K562 (cell line): Measurements from ENCODE around the gene RPS2. TPM values are rescaled to one million over a fixed set of nuclear protein-coding genes. Genes with fewer than 3 reads are reported as not detected.
A peak's percentile ranks its signal among the peaks of the same experiment; 100 is the strongest.

Experiments used
- ATAC-seq: fragments of 200-7000 bp; cut with Tn5 transposase; 3 replicates; pipeline ENCODE4 v1.9.1; 2020; ENCODE audit warnings: moderate library complexity
- BruUV-seq: library from RNA; stranded (reverse); fragments of 400-500 nt; replicated peaks from 2 replicates; lab custom pipeline; 2021; lab: Mats Ljungman, UMichigan
- CTCF ChIA-PET: fragments of 300-600 bp; formaldehyde crosslinking; extraction: SDS; loops from one replicate; lab custom pipeline; 2021; ENCODE audit warnings: low intra/inter-chr PET ratio; lab: Yijun Ruan, JAX
- POLR2A ChIA-PET: fragments of 300-600, 350-650 bp; sonication (Branson Sonifier 250); formaldehyde crosslinking; extraction: SDS; loops from one replicate; lab custom pipeline; 2021; ENCODE audit warnings: antibody characterized with exemption, inconsistent platforms; lab: Yijun Ruan, JAX
- DNase-seq, 4 experiments: peaks; one replicate each; pipeline versions ENCODE4 v3.0.0 to v3.0.0-alpha.2; 2011 to 2018; ENCODE audit warnings: low spot score in 3 of 4, mixed read lengths in 3 of 4; ENCODE audit errors: extremely low read depth in 1 of 4
- FAIRE-seq: peaks from 2 replicates; lab custom pipeline; 2011; peaks lifted over from hg19 to GRCh38; lab: Jason Lieb, UNC
- H2AFZ ChIP-seq: 2 replicates; pipeline ENCODE4 v1.6.0; 2011; ENCODE audit warnings: low read depth, low read length, control low read depth, inconsistent platforms
- H3K27ac ChIP-seq: fragments of 200-600 bp; 3 replicates; pipeline ENCODE4 v1.8.0; 2011; ENCODE audit warnings: low read depth, mild to moderate bottlenecking, control low read depth, inconsistent platforms, low read length, moderate library complexity, mixed read lengths; ENCODE audit errors: extremely low read depth
- H3K27me3 ChIP-seq, 2 experiments: fragments of 300-600 bp in 1 of 2; 2 replicates in 1 of 2; 3 replicates in 1 of 2; pipeline versions ENCODE4 v1.6.0 to v1.8.0; 2011; ENCODE audit warnings: inconsistent platforms in 2 of 2, low read length in 2 of 2, mild to moderate bottlenecking in 1 of 2, mixed read lengths in 1 of 2, moderate library complexity in 1 of 2; ENCODE audit not compliant: control insufficient read depth in 2 of 2, insufficient read depth in 2 of 2
- H3K36me3 ChIP-seq: fragments of 300-600 bp; 3 replicates; pipeline ENCODE4 v1.8.0; 2011; ENCODE audit warnings: mild to moderate bottlenecking, low read length, inconsistent platforms; ENCODE audit not compliant: control insufficient read depth, insufficient read depth
- H3K4me1 ChIP-seq, 2 experiments: fragments of 200-600 bp in 1 of 2; replicated peaks in 1 of 2; 2 replicates in 1 of 2; 3 replicates in 1 of 2; pipeline versions ENCODE4 v1.5.1 to v1.8.0; 2011; ENCODE audit warnings: inconsistent platforms in 2 of 2, low read length in 2 of 2, mild to moderate bottlenecking in 1 of 2, mixed read lengths in 1 of 2, moderate library complexity in 1 of 2; ENCODE audit not compliant: control insufficient read depth in 2 of 2, insufficient read depth in 2 of 2
- H3K4me2 ChIP-seq: 2 replicates; pipeline ENCODE4 v1.6.1; 2011; ENCODE audit warnings: low read length, control low read depth, inconsistent platforms, mixed read lengths; ENCODE audit not compliant: insufficient read depth
- H3K4me3 ChIP-seq: fragments of 200-600 bp; sonication (generic), shearing (Covaris generic); 2 replicates; pipeline ENCODE4 v1.5.1; 2016; ENCODE audit warnings: control low read depth, inconsistent platforms
- H3K79me2 ChIP-seq: fragments of 200-600 bp; 3 replicates; pipeline ENCODE4 v1.8.0; 2011; ENCODE audit warnings: low read length, inconsistent platforms; ENCODE audit not compliant: control insufficient read depth, insufficient read depth
- H3K9ac ChIP-seq, 2 experiments: 2 replicates each; pipeline versions ENCODE4 v1.6.0 to v1.6.1; 2011; ENCODE audit warnings: low read depth in 2 of 2, low read length in 2 of 2, control low read depth in 1 of 2, inconsistent platforms in 1 of 2, mild to moderate bottlenecking in 1 of 2, mixed read lengths in 1 of 2; ENCODE audit not compliant: insufficient read depth in 1 of 2
- H3K9me1 ChIP-seq: one replicate; pipeline ENCODE4 v1.6.0; 2011; ENCODE audit warnings: inconsistent platforms, mild to moderate bottlenecking, low read length, moderate library complexity; ENCODE audit not compliant: control insufficient read depth, insufficient read depth
- H3K9me3 ChIP-seq: replicated peaks from 2 replicates; pipeline ENCODE4 v1.5.1; 2011; ENCODE audit warnings: low read depth, low read length, inconsistent platforms; ENCODE audit not compliant: control insufficient read depth, insufficient read depth
- H4K20me1 ChIP-seq: replicated peaks from 2 replicates; pipeline ENCODE4 v1.6.1; 2011; ENCODE audit warnings: low read length, inconsistent platforms, mixed read lengths; ENCODE audit not compliant: control insufficient read depth, insufficient read depth
- CTBP1 ChIP-seq: fragments of 450-650 bp; IDR thresholded peaks from 2 replicates; pipeline ENCODE4 v1.6.1; 2016; ENCODE audit warnings: borderline replicate concordance
- L3MBTL2 ChIP-seq: fragments of 450-650 bp; IDR thresholded peaks from 2 replicates; pipeline ENCODE4 v1.6.1; 2016; ENCODE audit warnings: mild to moderate bottlenecking, moderate library complexity
- MAZ ChIP-seq, 2 experiments: fragments of 450-650 bp in 1 of 2; sonication (generic) in 1 of 2; formaldehyde crosslinking; IDR thresholded peaks in 1 of 2; conservative IDR thresholded peaks in 1 of 2; 2 replicates each; pipeline versions ENCODE4 v1.4.0 to v1.5.0; 2020; ENCODE audit warnings: mild to moderate bottlenecking in 1 of 2, missing genetic modification reagents in 1 of 2
- MEF2A ChIP-seq: IDR thresholded peaks from 2 replicates; pipeline ENCODE4 v1.6.1; 2011; ENCODE audit warnings: low read depth, mild to moderate bottlenecking, low read length, moderate library complexity; ENCODE audit not compliant: control insufficient read depth
- MTA3 ChIP-seq: fragments of 450-650 bp; formaldehyde crosslinking; IDR thresholded peaks from 2 replicates; pipeline ENCODE4 v1.6.1; 2017; ENCODE audit warnings: mild to moderate bottlenecking, borderline replicate concordance
- NEUROD1 ChIP-seq: fragments of 150-350 bp; IDR thresholded peaks from 2 replicates; pipeline ENCODE4 v1.6.1; 2014; ENCODE audit warnings: borderline replicate concordance, low read length, low read depth; ENCODE audit not compliant: partially characterized antibody
- RBM15 ChIP-seq: fragments of 200-400 bp; formaldehyde crosslinking; IDR thresholded peaks from 2 replicates; pipeline ENCODE4 v1.6.1; 2018; ENCODE audit warnings: mild to moderate bottlenecking, low read length, moderate library complexity; ENCODE audit not compliant: insufficient read depth
- RCOR1 ChIP-seq, 2 experiments: IDR thresholded peaks; 2 replicates each; pipeline ENCODE4 v1.6.1; 2012; ENCODE audit warnings: low read depth in 2 of 2, low read length in 2 of 2, borderline replicate concordance in 1 of 2, improper control_type of control experiment in 1 of 2
- ZNF41 ChIP-seq: fragments of 250-450 bp; sonication (Bioruptor Pico); conservative IDR thresholded peaks from 2 replicates; pipeline ENCODE4 v1.4.0; 2020; ENCODE audit warnings: mild to moderate bottlenecking
- ZNF830 ChIP-seq: fragments of 250-450 bp; sonication (Bioruptor Pico); IDR thresholded peaks from 2 replicates; pipeline ENCODE4 v1.5.0; 2021; ENCODE audit warnings: mild to moderate bottlenecking
- WGBS: fragments of 100-300 bp; shearing (Covaris generic); methylation state at CpG from one replicate; pipeline ENCODE4 v1.1.6; 2016; ENCODE audit warnings: low coverage, mixed read lengths; ENCODE audit not compliant: insufficient coverage; ENCODE audit errors: missing lambda C conversion rate; 5-methylcytosine and 5-hydroxymethylcytosine counted together
- in situ Hi-C: fragments of 300-500 bp; cut with MboI; formaldehyde crosslinking; loops from 4 replicates; pipeline ENCODE4 v1.15.0; 2018; ENCODE audit warnings: inconsistent platforms, mixed read lengths
- intact Hi-C: fragments of 100-400 bp; cut with micrococcal nuclease; formaldehyde crosslinking; loops from 2 replicates; pipeline ENCODE4 v1.14.2; 2022
- polyA plus RNA-seq, 8 experiments: library from polyadenylated mRNA; depleted of rRNA in 4 of 8; stranded (reverse) in 5 of 8; unstranded in 3 of 8; fragments of >200 nt; fragmentation: Nextera tagmentation in 2 of 8; fragmentation: Illumina TruSeq in 1 of 8; extraction: Ambion mirVana in 2 of 8; extraction: Trizol in 1 of 8; gene quantifications; 2 replicates each; pipeline versions ENCODE4 v1.2.1 to v1.2.3, GENCODE V29; 2011 to 2014; ENCODE audit warnings: inconsistent platforms in 1 of 8, missing spikeins in 1 of 8
- total RNA-seq, 7 experiments: library from RNA; depleted of rRNA in 6 of 7; stranded (reverse); fragments of >200 nt in 6 of 7; fragmentation: Illumina TruSeq in 2 of 7; extraction: Trizol in 2 of 7; gene quantifications; 2 replicates each; pipeline versions ENCODE4 v1.2.1 to v1.2.3, GENCODE V29; 2011 to 2021; ENCODE audit warnings: low replicate concordance in 1 of 7
- TF ChIP-seq, protein P1 (sequence below): sonication (generic); formaldehyde crosslinking; IDR thresholded peaks from 2 replicates; pipeline ENCODE4 v1.8.0; 2022; ENCODE audit warnings: mild to moderate bottlenecking, missing genetic modification reagents, borderline replicate concordance
- TF ChIP-seq, protein P2 (sequence below), 3 experiments: IDR thresholded peaks in 2 of 3; conservative IDR thresholded peaks in 1 of 3; 2 replicates each; pipeline ENCODE4 v1.5.1; 2011 to 2012; ENCODE audit warnings: low read length in 3 of 3, mild to moderate bottlenecking in 3 of 3, control low read depth in 2 of 3, improper control_type of control experiment in 1 of 3, inconsistent platforms in 1 of 3, low read depth in 1 of 3, mixed read lengths in 1 of 3, moderate library complexity in 1 of 3; ENCODE audit not compliant: insufficient read depth in 2 of 3
- TF ChIP-seq, protein P3 (sequence below): sonication (generic); formaldehyde crosslinking; IDR thresholded peaks from 2 replicates; pipeline ENCODE4 v1.8.0; 2022; ENCODE audit warnings: missing genetic modification reagents, mild to moderate bottlenecking, moderate library complexity, borderline replicate concordance

RPS2 gene
- total and polyA plus RNA-seq, 9 of the 15 experiments (the other 6 are each of a cell fraction or from before 2014, with no cell fraction given): 834 to 4,794 (median 3,793) TPM

DNA sequence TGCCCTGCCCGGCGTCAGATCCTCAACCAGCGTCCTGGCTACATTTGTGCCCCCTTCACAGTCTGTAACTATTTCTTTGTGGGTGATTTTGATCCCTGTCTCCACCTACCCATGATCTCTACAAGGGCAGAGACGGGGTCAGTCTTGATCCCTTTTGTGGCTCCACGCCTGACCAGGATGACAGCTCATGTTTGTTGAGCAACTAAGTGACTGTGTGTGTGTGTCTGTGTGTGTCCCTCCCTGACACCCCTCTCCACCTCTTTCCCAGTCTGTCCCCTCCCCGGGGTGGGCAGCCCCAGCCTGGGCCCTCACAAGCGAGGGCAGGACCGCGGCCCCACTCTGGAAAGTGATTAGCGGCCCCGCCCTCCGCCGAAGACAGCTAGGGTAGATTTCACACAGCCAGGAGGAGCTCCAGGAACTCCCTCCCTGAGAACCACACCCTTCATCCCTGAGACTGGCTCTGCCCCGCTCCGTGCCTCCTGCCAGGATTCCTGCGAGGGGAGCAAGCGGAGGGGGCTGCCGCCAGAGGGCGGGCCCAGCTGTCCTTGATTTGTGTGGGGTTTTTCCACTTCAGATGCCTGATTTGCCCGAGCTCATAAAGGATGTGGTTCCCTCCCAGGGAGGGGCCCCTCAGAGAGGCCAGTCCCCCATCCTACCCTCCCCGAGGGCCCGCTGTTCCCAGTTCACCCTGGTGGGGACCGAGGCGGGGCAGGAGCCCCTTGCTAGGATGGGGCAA lies 41.2 kb downstream of the RPS2 start:
- ATAC-seq (peak; percentile 63), DNase-seq (peak in 3 of 4 experiments; percentile 56 to 75 (median 69)), FAIRE-seq (no peak)
- H3K9ac ChIP-seq: peak overlapping the region in 1 of 2 experiments; percentile 81; a peak in 2 of 4 replicates
- H3K9me1 ChIP-seq: no peaks in the 10 kb centered on the region
- TF ChIP-seq RBM15: no peak
- no peak for TF ChIP-seq NEUROD1
- no peak for TF ChIP-seq ZNF41 (CRISPR knock-in tag)
- TF ChIP-seq, protein P1, sequence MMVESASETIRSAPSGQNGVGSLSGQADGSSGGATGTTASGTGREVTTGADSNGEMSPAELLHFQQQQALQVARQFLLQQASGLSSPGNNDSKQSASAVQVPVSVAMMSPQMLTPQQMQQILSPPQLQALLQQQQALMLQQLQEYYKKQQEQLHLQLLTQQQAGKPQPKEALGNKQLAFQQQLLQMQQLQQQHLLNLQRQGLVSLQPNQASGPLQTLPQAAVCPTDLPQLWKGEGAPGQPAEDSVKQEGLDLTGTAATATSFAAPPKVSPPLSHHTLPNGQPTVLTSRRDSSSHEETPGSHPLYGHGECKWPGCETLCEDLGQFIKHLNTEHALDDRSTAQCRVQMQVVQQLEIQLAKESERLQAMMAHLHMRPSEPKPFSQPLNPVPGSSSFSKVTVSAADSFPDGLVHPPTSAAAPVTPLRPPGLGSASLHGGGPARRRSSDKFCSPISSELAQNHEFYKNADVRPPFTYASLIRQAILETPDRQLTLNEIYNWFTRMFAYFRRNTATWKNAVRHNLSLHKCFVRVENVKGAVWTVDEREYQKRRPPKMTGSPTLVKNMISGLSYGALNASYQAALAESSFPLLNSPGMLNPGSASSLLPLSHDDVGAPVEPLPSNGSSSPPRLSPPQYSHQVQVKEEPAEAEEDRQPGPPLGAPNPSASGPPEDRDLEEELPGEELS: 0 out of 2 replicates have a peak, but pooled peaks have one; percentile 39
- TF ChIP-seq, protein P2, sequence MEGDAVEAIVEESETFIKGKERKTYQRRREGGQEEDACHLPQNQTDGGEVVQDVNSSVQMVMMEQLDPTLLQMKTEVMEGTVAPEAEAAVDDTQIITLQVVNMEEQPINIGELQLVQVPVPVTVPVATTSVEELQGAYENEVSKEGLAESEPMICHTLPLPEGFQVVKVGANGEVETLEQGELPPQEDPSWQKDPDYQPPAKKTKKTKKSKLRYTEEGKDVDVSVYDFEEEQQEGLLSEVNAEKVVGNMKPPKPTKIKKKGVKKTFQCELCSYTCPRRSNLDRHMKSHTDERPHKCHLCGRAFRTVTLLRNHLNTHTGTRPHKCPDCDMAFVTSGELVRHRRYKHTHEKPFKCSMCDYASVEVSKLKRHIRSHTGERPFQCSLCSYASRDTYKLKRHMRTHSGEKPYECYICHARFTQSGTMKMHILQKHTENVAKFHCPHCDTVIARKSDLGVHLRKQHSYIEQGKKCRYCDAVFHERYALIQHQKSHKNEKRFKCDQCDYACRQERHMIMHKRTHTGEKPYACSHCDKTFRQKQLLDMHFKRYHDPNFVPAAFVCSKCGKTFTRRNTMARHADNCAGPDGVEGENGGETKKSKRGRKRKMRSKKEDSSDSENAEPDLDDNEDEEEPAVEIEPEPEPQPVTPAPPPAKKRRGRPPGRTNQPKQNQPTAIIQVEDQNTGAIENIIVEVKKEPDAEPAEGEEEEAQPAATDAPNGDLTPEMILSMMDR (IDR thresholded peaks at IDR 0.05 in 2 of 3, conservative IDR thresholded peaks at IDR 0.05 in 1 of 3; ENCODE audit: insufficient read depth in 2 of 3, low read depth in 1 of 3, low read length in 3 of 3): peak in 1 of 3 experiments; percentile 18; a peak in 1 of 6 replicates
- TF ChIP-seq, protein P3, sequence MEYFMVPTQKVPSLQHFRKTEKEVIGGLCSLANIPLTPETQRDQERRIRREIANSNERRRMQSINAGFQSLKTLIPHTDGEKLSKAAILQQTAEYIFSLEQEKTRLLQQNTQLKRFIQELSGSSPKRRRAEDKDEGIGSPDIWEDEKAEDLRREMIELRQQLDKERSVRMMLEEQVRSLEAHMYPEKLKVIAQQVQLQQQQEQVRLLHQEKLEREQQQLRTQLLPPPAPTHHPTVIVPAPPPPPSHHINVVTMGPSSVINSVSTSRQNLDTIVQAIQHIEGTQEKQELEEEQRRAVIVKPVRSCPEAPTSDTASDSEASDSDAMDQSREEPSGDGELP (CRISPR knock-in tag): peak; percentile 38; the same call in 1 of the 2 replicates
- TF ChIP-seq MAZ (CRISPR knock-in tag; conservative IDR thresholded peaks at IDR 0.05 in 1 of 2, IDR thresholded peaks at IDR 0.05 in 1 of 2): peak in 1 of 2 experiments; percentile 55; a peak in 1 of 4 replicates
- 0 out of 2 replicates have a peak, but pooled peaks have one; percentile 24 for TF ChIP-seq MTA3
- peak; percentile 27; the same call in 1 of the 2 replicates for TF ChIP-seq L3MBTL2
- TF ChIP-seq RCOR1 (IDR thresholded peaks at IDR 0.05; ENCODE audit: borderline replicate concordance in 1 of 2, low read depth in 2 of 2, low read length in 2 of 2): 0 out of 4 replicates have a peak, but pooled peaks of 1 of the 2 experiments have one; percentile 6
- TF ChIP-seq ZNF830 (CRISPR knock-in tag): no peak
- no peak for TF ChIP-seq MEF2A
- TF ChIP-seq CTBP1: peak; percentile 19; the same call in 1 of the 2 replicates
- ChIA-PET POLR2A (interaction anchor here (0.8 to 1.2 kb wide), 4 partner anchors 21 to 149 kb away, joined by 3 to 5 read pairs (median 4); partner anchors contain the start of gene RPS2), CTCF (no interaction called here)
- H2AFZ ChIP-seq: no peak overlapping the region
- H3K4me2 ChIP-seq: no peak overlapping the region
- H3K27ac ChIP-seq: no peak overlapping the region
- BruUV-seq: no TSS peak
- no peaks in the 10 kb centered on the region for H3K9me3 ChIP-seq
- WGBS: 8% methylated on average over 21 of the region's 24 CpGs
- intact Hi-C loops (no loop called here), in situ Hi-C loops (no loop called here)
- H3K79me2 ChIP-seq: no peaks in the 10 kb centered on the region
- H3K4me1 ChIP-seq: peaks cover 12 to 46% of the 10 kb centered on the region in 2 experiments; a peak in 4 of 5 replicates
- H4K20me1 ChIP-seq: 0 out of 2 replicates have a peak, but pooled peaks cover 11% of the 10 kb centered on the region
- no peak overlapping the region for H3K4me3 ChIP-seq
- H3K36me3 ChIP-seq: no peaks in the 10 kb centered on the region
- H3K27me3 ChIP-seq: peaks cover 7 to 18% of the 10 kb centered on the region in 2 experiments; a peak in 3 of 5 replicates
